Hypothalamus (tissue), 51 donors: ENCODE data around the gene DPM2.

ENCODE experiments used
- DNase-seq, 51 donors: peaks; one replicate each; lab custom pipeline; 2025; lab: John Stamatoyannopoulos, UW

DPM2 gene

DNA sequence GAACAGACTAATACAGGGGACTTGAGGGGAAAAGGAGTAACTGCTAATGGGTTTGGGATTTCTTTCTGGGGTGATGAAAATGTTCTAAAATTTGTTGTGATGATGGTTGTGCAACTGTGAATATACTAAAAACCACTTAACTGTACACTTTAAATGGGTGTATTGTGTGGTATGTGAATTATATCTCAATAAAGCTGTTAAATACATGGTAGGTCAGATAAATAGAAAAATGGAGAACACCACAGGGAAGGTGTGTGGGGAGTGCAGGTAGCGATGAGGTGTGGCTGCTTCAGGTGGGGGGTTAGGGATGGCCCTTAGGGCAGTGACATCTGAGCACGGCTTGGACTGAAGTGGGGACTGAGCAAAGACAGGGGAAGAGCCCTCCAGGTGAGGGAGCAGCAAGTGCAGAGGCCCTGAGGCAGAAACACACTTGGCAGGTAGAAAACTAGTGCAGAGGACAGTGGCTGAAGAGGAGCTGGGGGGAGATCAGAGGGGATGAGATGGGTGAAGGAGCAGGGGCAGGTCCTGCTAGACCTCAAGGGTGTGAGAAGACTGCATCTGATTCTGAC lies 22.3 kb upstream of the DPM2 start:
- DNase-seq = no peak

DNA sequence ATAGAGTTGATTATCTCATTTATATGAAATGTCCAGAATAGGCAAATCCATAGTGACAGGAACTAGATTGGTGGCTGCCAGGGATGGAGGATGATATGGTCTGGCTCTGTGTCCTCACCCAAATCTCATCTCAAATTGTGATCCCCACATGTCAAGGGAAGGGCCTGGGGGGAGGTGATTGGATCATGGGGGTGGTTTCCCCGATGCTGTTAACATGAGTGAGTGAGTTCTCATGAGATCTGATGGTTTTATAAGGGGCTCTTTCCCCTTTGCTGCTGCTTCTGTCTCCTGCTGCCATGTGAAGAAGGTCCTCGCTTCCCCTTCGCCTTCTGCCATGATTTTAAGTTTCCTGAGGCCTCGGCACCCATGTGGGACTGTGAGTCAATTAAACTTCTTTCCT lies 21.7 kb upstream of the DPM2 start:
- no peak for DNase-seq

- DNase-seq = no peak
Observed at GRCh38 chr9:127958728-127959127, 21.1 kb upstream of the DPM2 start.

DNA sequence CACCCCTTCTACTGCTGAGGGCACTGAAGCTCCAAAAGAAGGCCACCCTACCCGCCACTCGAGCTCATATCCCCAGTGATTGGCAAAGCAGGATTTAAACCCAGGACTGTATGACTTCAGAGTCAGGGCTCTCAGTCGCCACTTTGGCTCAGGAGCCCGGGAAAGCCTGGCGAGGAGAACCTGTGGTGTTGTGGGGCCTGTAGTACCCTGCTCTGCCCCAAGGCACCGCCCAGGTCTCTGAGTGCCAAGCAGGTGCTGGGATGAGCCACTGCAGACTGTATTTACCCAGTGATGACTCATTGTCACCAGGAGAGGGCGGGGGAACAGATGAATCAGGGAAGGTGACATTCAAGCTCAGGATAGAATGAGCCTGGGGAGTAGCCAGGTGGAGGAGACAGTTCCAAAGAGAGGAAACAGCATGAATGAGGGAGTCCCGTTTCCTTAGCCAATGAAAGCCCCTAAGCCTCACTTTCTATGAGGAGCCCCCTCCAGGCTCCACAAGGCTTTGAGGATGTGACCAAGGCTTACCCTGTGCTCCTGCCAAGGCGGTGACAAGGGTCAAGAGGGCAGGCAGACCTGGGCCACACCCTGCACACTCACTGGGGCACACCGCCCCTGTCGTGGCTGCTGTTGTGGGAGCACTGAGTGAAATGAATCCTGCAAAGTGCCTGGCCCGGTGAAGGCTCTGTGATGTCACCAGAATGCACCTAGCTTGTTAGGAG lies 17.8 kb upstream of the DPM2 start:
- peak in 20 of 51 donors; percentile 36 to 82 (median 46) for DNase-seq

DNA sequence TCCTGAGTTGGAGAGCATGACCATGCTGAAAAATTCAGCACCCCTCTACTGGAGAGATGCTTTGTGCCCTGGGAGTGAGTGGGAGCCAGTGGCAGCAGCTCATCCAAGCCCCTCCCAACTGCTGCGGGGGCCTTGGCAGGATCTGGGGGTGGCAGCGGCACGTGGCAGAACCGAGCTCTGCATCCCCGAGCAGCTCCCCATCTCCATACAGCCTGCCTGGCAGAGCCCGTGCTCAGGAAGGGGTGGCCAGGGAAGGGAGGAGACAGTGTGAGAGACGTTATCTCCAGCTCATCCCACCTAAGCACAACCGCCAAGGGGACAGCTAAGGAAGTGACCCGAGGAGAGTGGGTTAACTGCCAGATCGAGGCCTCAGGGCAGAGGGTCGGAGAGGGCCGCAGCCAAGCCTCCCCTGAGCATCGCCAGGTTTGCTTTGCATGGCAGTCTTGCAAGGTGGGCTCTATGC lies 17.2 kb upstream of the DPM2 start:
- peak in 30 of 51 donors; percentile 26 to 87 (median 53) for DNase-seq

GRCh38 chr9:127953768-127954505 lies 16.3 kb upstream of the DPM2 start:
- DNase-seq = no peak

DNA sequence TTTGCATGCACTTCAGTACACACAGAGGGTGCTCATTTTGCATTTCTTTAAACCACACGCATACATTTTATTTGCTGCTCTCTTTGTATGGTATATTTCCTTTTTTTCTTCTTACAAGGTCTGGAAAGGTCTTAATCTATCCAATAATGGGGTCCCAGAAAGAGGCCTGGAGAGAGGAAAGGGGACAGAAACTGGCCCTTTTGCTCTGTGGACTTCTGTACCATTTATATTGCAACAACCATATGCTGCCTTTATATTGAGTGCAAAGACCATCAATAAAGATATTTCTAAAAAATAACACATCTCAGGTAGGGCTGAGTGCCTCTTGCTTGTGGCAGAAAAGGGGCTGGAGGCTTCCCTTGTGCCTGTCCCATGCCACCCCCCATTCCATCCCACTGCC lies 15.5 kb upstream of the DPM2 start:
- no peak for DNase-seq

- peak; percentile 34 to 98 (median 90) for DNase-seq
Observed at GRCh38 chr9:127950513-127951289, 13.0 kb upstream of the DPM2 start.

GRCh38 chr9:127949827-127950512 lies 12.3 kb upstream of the DPM2 start:
- peak in 32 of 51 donors; percentile 29 to 78 (median 60) for DNase-seq

GRCh38 chr9:127947841-127948710 lies 10.4 kb upstream of the DPM2 start:
- no peak for DNase-seq

DNA sequence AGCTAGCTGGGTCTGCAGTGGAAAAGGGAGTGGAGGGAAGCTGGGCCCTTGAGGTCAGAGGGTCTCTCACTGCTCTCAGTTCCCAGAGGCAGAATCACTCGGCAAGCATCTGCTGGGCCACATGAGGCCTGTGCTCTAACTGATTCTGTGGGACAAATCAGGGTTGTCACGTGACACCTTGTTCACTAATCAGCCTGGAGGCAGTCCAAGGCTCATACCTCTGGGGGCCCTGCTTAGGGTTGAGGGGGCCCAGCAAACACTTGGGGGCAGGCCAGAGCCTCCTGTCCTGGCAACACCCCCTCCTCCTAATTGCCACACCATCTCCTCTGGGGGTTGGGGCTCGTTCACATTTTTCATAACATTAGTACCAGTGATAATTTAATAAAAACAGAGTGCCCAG lies 9.1 kb upstream of the DPM2 start:
- DNase-seq = no peak

GRCh38 chr9:127945942-127946341 lies 8.3 kb upstream of the DPM2 start:
- DNase-seq = peak in 3 of 51 donors; percentile 24 to 37 (median 29)

- no peak for DNase-seq
Observed at GRCh38 chr9:127945338-127945737, 7.7 kb upstream of the DPM2 start.

- no peak for DNase-seq
Observed at GRCh38 chr9:127944586-127945218, 7.0 kb upstream of the DPM2 start.

DNA sequence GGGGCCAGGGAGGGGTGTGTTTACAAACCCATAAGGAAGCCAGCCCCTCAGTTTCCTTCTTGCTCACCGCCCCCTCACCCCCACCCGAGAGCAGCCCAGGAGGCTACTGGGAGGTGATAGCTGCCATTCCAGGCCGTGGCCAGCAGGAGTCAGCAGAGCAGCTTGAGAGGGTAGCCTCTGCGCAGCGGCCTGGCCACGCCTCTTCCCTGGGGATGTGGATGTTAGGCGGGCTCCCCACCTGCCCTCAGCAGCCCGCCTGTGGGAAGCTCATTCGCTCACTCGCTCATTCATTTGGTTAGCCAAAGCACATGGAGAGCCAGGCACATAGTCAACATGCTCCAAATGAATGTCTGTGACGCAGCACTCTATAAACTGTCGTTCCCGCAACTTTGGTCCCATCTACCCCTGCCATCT lies 6.1 kb upstream of the DPM2 start:
- DNase-seq = peak in 49 of 51 donors; percentile 31 to 90 (median 72)

DNA sequence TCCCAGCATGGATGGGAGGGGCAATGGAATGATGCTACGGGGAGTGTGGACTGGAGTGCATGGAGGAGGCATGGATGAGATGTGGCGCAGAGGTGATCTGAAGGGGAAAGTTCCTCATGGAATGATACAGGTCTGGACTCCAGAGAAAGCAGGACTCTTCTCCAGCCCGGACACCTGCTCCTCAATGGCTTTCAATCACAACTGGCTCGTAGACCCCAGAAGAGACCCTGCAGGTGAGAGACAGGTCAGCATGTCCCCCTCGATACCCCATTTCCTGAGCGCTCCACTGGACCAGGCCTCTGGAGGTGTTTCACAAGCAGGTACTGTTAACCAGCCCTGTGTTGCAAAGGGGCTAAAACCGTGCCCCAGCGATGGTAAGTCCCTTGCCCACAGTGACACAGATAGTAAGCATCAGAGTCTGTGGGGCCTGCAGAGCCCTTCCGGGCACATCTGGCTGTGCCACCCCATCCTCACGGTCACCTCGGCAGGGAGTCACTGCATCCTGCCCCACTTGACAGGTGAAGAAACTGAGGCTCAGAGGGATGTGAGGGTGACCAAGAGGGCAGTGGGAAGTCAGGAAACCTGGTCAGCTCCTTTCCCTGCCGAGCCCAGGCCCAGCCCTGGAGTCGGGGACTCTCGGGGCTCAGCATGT lies 5.5 kb upstream of the DPM2 start:
- peak in 1 of 51 donors; percentile 30 for DNase-seq

DNA sequence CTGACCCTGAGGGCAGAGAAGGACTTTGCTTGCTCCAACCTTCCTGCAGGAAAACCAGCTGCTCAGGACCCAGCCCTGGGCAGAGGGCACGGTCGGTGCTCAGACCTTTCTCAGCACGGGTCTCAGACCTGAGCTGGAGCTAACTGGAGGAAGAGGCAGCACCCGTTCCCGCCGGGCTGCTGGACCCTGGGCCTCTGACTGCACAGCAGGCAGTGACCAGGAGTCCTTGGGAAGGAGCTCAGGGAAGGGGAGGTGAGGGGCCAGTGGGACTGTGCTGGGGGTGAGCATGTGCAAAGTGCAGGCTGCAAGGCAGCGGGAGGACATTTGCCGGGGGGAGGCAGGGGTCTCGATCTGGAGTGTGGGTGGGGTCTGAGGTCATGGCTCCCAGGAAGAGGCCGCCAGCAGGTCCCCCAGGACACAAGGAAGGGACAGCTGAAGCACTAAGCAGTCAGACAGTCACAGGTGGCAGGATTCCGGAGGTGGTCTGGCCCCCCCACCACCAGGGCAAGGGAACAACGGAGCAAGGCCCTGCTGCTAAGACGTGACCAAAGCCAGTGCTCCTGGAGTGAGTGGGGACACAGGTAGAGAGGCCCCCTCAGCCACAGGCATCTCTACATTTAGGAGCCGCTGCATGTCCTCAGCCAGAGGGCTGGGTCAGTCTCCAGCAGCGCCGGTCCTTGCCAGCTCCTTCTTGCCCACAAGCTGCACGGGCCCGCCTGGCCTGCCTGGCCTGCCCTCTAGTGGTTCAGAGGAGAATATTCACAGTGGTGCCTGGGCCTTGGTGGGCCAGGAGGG lies 4.8 kb upstream of the DPM2 start:
- peak in 34 of 51 donors; percentile 23 to 76 (median 51) for DNase-seq

GRCh38 chr9:127941961-127942215 lies 4.2 kb upstream of the DPM2 start:
- no peak for DNase-seq
